GM19023 (cell line): ENCODE measurements around the gene LIN9.

Experiments used
- ATAC-seq: cut with Tn5 transposase; IDR thresholded peaks from one replicate; pipeline ENCODE4 v1.9.1; 2021; ENCODE audit warnings: mild to moderate bottlenecking, moderate library complexity; ENCODE audit not compliant: unreplicated experiment

LIN9 gene

GRCh38 chr1:226181996-226182714 lies 126.8 kb downstream of the LIN9 start:
- ATAC-seq: no peak
